Stomach (tissue), 4 donors: Measurements from ENCODE around the gene ELN.

Source experiments
- EP300 ChIP-seq: sonication (generic); formaldehyde crosslinking; IDR thresholded peaks from one replicate; pipeline ENCODE4 v1.6.1; 2017; ENCODE audit warnings: antibody characterized with exemption
- POLR2AphosphoS5 ChIP-seq, 3 donors: sonication (generic); formaldehyde crosslinking; IDR thresholded peaks; one replicate each; pipeline ENCODE4 v1.6.1; 2016; ENCODE audit warnings: antibody characterized with exemption in 3 of 3
- TF ChIP-seq, protein P1 (sequence below), 7 experiments: fragments of 450-650 bp in 4 of 7; fragments of 200-600 bp in 3 of 7; sonication (generic) in 3 of 7; IDR thresholded peaks; one replicate each; pipeline ENCODE4 v1.5.1; 2016 to 2019; ENCODE audit warnings: antibody characterized with exemption in 7 of 7, control low read depth in 2 of 7, mild to moderate bottlenecking in 1 of 7

DNA sequence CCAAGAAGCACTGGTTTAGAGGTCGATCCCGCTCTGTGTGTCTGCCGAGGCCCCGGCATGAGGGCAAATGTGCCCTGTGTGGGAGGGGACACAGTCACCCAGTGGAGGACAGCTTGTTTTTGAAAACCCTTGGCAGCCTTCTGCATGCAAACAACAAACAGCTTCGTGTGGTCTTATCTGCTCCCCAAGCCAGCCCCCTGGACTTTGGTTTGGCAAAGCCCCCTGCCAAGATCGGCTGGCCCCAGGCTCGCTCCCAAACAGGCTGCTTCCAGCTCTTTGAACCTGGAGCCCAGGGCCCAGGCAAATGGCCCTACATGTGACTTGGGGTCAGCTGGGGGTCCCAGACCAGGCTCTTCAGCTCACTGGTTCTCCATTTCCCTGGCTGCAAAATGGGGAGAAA lies 2.9 kb downstream of the ELN start:
- TF ChIP-seq, protein P1, sequence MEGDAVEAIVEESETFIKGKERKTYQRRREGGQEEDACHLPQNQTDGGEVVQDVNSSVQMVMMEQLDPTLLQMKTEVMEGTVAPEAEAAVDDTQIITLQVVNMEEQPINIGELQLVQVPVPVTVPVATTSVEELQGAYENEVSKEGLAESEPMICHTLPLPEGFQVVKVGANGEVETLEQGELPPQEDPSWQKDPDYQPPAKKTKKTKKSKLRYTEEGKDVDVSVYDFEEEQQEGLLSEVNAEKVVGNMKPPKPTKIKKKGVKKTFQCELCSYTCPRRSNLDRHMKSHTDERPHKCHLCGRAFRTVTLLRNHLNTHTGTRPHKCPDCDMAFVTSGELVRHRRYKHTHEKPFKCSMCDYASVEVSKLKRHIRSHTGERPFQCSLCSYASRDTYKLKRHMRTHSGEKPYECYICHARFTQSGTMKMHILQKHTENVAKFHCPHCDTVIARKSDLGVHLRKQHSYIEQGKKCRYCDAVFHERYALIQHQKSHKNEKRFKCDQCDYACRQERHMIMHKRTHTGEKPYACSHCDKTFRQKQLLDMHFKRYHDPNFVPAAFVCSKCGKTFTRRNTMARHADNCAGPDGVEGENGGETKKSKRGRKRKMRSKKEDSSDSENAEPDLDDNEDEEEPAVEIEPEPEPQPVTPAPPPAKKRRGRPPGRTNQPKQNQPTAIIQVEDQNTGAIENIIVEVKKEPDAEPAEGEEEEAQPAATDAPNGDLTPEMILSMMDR (IDR thresholded peaks at IDR 0.05) = no peak
- TF ChIP-seq EP300 = no peak
- no peak for TF ChIP-seq POLR2AphosphoS5 (IDR thresholded peaks at IDR 0.05)
